Esophagus squamous epithelium (tissue), 5 donors: ENCODE results near the gene NEK4. TPM values are rescaled to one million over a fixed set of nuclear protein-coding genes. Genes with fewer than 3 reads are reported as not detected.

Source experiments
- DNase-seq: peaks from one replicate; lab custom pipeline; 2025; lab: John Stamatoyannopoulos, UW
- H3K27ac ChIP-seq, 4 donors: fragments of 200-600 bp; sonication (generic); one replicate each; pipeline ENCODE4 v1.5.1; 2016 to 2019; ENCODE audit warnings: mild to moderate bottlenecking in 1 of 4
- H3K27me3 ChIP-seq, 4 donors: fragments of 200-600 bp; sonication (generic); 1 replicate in 3 of 4; 2 replicates in 1 of 4; pipeline versions ENCODE4 v1.5.1 to v1.6.0; 2017 to 2021; ENCODE audit warnings: antibody characterized with exemption in 1 of 4
- H3K36me3 ChIP-seq, 3 donors: fragments of 200-600 bp; sonication (generic); one replicate each; pipeline ENCODE4 v1.5.1; 2016 to 2019
- H3K4me1 ChIP-seq, 3 donors: fragments of 200-600 bp; sonication (generic); one replicate each; pipeline ENCODE4 v1.5.1; 2017 to 2019
- H3K4me3 ChIP-seq, 4 donors: fragments of 200-600 bp; sonication (generic); 1 replicate in 3 of 4; 2 replicates in 1 of 4; pipeline ENCODE4 v1.5.1; 2016 to 2019; ENCODE audit warnings: mild to moderate bottlenecking in 2 of 4, moderate library complexity in 1 of 4
- H3K9me3 ChIP-seq, 3 donors: fragments of 200-600 bp; sonication (generic); one replicate each; pipeline ENCODE4 v1.5.1; 2016 to 2019
- CTCF ChIP-seq, 6 experiments: fragments of 450-650 bp in 4 of 6; fragments of 200-600 bp in 2 of 6; sonication (generic) in 2 of 6; IDR thresholded peaks; one replicate each; pipeline ENCODE4 v1.5.1; 2016 to 2019; ENCODE audit warnings: antibody characterized with exemption in 6 of 6, mild to moderate bottlenecking in 4 of 6, moderate library complexity in 4 of 6
- POLR2A ChIP-seq, 4 donors: fragments of 450-650 bp; IDR thresholded peaks; one replicate each; pipeline ENCODE4 v1.6.1; 2017; ENCODE audit warnings: antibody characterized with exemption in 4 of 4, mild to moderate bottlenecking in 4 of 4, moderate library complexity in 3 of 4
- WGBS, 2 donors: methylation state at CpG; one replicate each; pipeline ENCODE4 v1.1.5; 2018; 5-methylcytosine and 5-hydroxymethylcytosine counted together
- intact Hi-C: fragments of 100-400 bp; cut with DNase I; formaldehyde crosslinking; loops from one replicate; pipeline ENCODE4 v1.15.0; 2022
- total RNA-seq, 4 donors: library from RNA; depleted of rRNA; stranded (reverse); fragments of >200 nt; gene quantifications; one replicate each; pipeline ENCODE4 v1.1.0, GENCODE V29; 2016
- donor health status: DM: yes; HTN: yes; CAD: no.

Gene NEK4
- total RNA-seq, 4 donors from 2014 or later: 8.0 to 16.6 (median 14.6) TPM

- no peak for DNase-seq
- Histone ChIP-seq H3K27ac (peak overlapping the region in 2 of 4 donors; percentile 73 to 83), H3K27me3 (no peaks in the 10 kb centered on the region), H3K36me3 (peaks cover 0 to 18% (median 0%) of the 10 kb centered on the region in 3 donors), H3K4me3 (no peak overlapping the region), H3K9me3 (no peaks in the 10 kb centered on the region), H3K4me1 (peaks cover 0 to 23% (median 15%) of the 10 kb centered on the region in 3 donors)
- no peak for TF ChIP-seq CTCF (IDR thresholded peaks at IDR 0.05)
- TF ChIP-seq POLR2A (IDR thresholded peaks at IDR 0.05): no peak
- WGBS, 2 donors: 89 to 92% methylated on average over 10 of the region's 10 CpGs
- intact Hi-C loops: no loop called here
Measured at GRCh38 chr3:52771702-52772101, 962 bp upstream of the NEK4 start.

- TF ChIP-seq POLR2A (IDR thresholded peaks at IDR 0.05) (no peak), CTCF (IDR thresholded peaks at IDR 0.05) (no peak)
- Histone ChIP-seq H3K27me3 (no peaks in the 10 kb centered on the region), H3K4me3 (peak overlapping the region; percentile 80 to 96 (median 89)), H3K27ac (peak overlapping the region; percentile 73 to 83 (median 78)), H3K4me1 (peaks cover 0 to 23% (median 15%) of the 10 kb centered on the region in 3 donors), H3K9me3 (no peaks in the 10 kb centered on the region), H3K36me3 (peaks cover 0 to 22% (median 0%) of the 10 kb centered on the region in 3 donors)
- 45 to 52% methylated on average over 4 to 5 of the region's 5 CpGs for WGBS, 2 donors
- intact Hi-C loops: no loop called here
- DNase-seq: no peak
Measured at GRCh38 chr3:52771334-52771681, 568 bp upstream of the NEK4 start.

- no peaks in the 10 kb centered on the region for H3K9me3 ChIP-seq
- no peak for DNase-seq
- peaks cover 0 to 23% (median 15%) of the 10 kb centered on the region in 3 donors for H3K4me1 ChIP-seq
- no peaks in the 10 kb centered on the region for H3K27me3 ChIP-seq
- WGBS, 2 donors: 17% methylated on average over 13 of the region's 13 CpGs
- TF ChIP-seq CTCF (IDR thresholded peaks at IDR 0.05) (no peak), POLR2A (IDR thresholded peaks at IDR 0.05) (no peak)
- H3K36me3 ChIP-seq: peaks cover 0 to 36% (median 0%) of the 10 kb centered on the region in 3 donors
- peak overlapping the region in 3 of 4 donors; percentile 73 to 83 (median 76) for H3K27ac ChIP-seq
- intact Hi-C loops: no loop called here
- peak overlapping the region; percentile 80 to 96 (median 89) for H3K4me3 ChIP-seq
Measured at GRCh38 chr3:52769786-52770455, 819 bp downstream of the NEK4 start.

- no peaks in the 10 kb centered on the region for H3K27me3 ChIP-seq
- H3K27ac ChIP-seq: no peak overlapping the region
- no peaks in the 10 kb centered on the region for H3K4me1 ChIP-seq
- TF ChIP-seq CTCF (IDR thresholded peaks at IDR 0.05): no peak
- no peak for TF ChIP-seq POLR2A (IDR thresholded peaks at IDR 0.05)
- no peak overlapping the region for H3K4me3 ChIP-seq
- DNase-seq: no peak
- 84 to 93% methylated on average over 2 of the region's 2 CpGs for WGBS, 2 donors
- H3K36me3 ChIP-seq: peaks cover 0 to 100% (median 25%) of the 10 kb centered on the region in 3 donors
- intact Hi-C loops: no loop called here
- H3K9me3 ChIP-seq: no peaks in the 10 kb centered on the region
Measured at GRCh38 chr3:52763466-52763865, 7.3 kb downstream of the NEK4 start.

- Histone ChIP-seq H3K27me3 (no peaks in the 10 kb centered on the region), H3K36me3 (peaks cover under 1 to 98% (median 11%) of the 10 kb centered on the region in 3 donors), H3K27ac (no peak overlapping the region), H3K4me3 (no peak overlapping the region), H3K4me1 (no peaks in the 10 kb centered on the region), H3K9me3 (no peaks in the 10 kb centered on the region)
- WGBS, 2 donors: 88 to 100% methylated on average over 1 of the region's 1 CpG
- TF ChIP-seq CTCF (IDR thresholded peaks at IDR 0.05) (no peak), POLR2A (IDR thresholded peaks at IDR 0.05) (no peak)
- DNase-seq: no peak
- intact Hi-C loops: no loop called here
Measured at GRCh38 chr3:52756141-52756540, 14.6 kb downstream of the NEK4 start.
